GM21381 (cell line): ENCODE data around the gene NDUFS5.
"Not testable (repeated sequence)": the region's sequence is repeated elsewhere in the genome, so short reads cannot be mapped to it uniquely, and the experiment has no call there.

Experiments used
- ATAC-seq: cut with Tn5 transposase; IDR thresholded peaks from one replicate; pipeline ENCODE4 v1.9.1; 2021; ENCODE audit warnings: mild to moderate bottlenecking, moderate library complexity; ENCODE audit not compliant: unreplicated experiment

Gene NDUFS5

GRCh38 chr1:39014956-39015355 is 11.2 kb upstream of the NDUFS5 start:
- not testable (repeated sequence) for ATAC-seq

DNA sequence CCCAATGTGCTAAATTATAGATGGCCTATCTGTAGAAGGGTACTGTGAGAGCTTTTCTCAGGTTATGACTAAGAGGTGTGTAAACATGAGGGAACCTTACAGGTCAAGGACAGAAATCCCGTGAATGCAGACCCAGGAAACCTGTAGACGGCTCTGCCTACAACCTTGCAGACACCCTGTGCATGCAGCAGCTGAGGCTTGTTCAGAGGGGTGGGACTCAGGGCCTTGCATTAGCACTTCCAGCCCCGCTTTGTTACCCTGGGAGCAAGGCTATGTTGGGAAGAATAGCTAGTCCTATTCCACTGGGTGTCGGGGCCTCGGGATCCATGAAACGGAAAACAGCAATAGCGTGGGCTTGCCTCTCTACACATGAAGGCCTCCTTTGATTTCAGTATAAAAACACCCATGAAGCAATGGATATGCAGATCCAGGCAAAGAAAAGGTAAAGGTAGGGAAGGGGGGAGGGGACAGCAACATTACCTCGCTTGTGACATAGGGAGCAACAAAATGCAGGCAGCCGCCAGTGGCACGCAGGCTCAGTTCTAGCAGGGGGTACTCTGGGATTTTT is 9.5 kb upstream of the NDUFS5 start:
- no peak for ATAC-seq

DNA sequence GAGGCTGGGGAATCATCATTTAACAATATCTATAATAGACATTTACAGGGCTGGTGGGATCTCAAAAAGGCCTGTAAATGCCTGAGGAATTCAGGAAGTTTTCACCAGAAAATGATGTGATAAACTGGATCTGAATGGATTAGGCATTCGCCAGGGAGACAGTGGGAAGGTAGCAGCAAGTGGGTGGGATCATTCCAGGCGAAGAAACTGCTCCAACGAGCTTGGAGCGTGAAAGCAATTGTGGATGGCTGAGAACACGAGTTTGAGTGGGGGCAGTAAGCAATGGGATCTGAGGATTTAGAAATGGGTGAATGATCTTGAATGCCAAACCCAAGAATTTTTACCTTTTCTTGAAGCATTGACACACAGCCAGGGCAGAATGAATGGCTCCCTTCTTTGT is 8.9 kb upstream of the NDUFS5 start:
- ATAC-seq, result no peak

DNA sequence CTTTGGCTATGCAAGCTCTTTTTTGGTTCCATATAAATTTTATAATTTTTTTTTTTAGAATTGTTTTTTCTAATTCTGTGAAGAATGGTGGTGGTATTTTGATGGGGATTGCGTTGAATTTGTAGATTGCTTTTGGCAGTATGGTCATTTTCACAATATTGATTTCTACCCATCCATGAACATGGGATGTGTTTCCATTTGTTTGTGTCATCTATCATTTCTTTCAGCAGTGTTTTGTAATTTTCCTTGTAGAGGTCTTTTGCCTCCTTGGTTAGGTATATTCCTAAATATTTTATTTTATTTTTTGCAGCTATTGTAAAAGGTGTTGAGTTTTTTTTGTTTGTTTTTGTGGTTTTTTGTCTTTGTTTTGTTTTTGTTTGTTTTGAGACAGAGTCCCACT is 5.7 kb upstream of the NDUFS5 start:
- ATAC-seq, result not testable (repeated sequence)

DNA sequence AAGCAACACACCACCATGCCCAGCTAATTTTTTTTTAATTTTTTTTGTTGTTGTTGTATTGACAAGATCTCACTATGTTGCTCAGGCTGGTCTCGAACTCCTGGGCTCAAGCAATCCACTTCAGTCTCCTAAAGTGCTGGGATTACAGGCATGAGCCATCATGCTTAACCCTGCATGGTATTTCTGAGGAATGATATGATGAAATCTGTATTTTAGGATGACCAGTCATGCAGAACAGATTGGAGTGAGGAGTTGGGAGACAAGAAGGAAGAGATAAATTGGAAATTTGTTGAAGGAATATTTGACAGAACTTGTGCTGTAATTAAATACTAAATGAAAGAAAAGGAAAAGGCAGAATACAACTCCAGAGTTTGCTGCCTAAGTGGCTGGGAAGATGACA is 4.7 kb upstream of the NDUFS5 start:
- no peak for ATAC-seq

DNA sequence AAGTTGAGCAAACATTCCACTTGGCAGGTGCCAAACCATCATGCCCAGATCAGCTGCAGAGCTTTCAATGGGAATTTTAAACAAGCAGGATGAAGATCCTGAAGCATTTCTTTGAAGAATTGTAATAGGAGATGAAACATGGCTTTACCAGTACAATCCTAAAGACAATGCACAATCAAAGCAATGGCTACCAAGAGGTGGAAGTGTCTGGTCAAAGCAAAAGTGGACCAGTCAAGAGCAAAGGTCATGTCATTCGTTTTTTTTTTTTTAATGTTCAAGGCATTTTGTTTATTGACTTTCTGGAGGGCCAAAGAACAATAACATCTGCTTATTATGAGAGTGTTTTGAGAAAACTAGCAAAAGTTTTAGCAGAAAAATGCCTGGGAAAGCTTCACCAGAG is 3.0 kb upstream of the NDUFS5 start:
- no peak for ATAC-seq

DNA sequence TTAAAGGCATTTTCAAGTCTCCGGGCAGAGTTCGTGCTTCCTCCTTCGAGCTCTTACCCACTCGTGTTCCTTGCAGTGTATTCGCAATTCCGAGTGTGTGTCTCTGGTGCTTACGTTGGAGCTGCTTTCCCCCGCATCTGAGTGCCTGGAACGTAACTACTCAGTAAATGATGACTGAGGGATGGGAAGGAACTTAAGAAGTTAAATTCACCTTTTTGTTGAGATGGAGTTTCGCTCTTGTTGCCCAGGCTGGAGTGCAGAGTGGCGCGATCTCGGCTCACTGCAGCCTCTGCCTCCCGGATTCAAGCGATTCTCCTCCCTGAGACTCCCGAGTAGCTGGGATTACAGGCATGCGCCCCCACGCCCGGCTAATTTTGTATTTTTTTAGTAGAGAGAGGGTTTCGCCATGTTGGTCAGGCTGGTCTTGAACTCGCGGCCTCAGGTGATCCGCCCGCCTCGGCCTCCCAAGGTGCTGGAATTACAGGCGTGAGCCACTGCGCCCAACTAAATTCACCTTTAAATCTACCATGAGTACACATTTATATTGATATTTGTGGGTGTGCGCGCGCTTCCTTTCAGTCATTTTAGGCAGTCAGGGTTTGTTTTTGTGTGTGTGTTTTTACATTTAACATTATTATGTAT is 837 bp downstream of the NDUFS5 start:
- no peak for ATAC-seq

- ATAC-seq, result no peak
These were observed 8.0 kb downstream of the NDUFS5 start for GRCh38 chr1:39034114-39034654.

DNA sequence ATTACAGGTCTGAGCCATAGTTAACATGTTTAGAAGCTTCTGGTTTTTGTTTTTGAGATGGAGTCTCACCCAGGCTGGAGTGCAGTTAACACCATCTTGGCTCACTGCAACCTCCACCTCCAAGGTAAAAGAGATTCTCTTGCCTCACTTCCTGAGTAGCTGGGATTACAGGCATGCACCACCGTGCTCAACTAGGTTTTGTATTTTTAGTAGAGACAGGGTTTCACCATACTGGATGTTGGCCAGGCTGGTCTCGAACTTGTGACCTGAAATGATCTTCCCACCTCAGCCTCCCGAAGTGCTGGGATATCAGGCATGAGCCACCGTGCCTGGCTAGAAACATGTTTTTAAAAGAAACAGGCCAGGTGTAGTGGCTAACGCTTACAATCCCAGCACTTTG is 10.5 kb downstream of the NDUFS5 start:
- no peak for ATAC-seq

- no peak for ATAC-seq
These were observed 17.4 kb downstream of the NDUFS5 start for GRCh38 chr1:39043513-39043912.

DNA sequence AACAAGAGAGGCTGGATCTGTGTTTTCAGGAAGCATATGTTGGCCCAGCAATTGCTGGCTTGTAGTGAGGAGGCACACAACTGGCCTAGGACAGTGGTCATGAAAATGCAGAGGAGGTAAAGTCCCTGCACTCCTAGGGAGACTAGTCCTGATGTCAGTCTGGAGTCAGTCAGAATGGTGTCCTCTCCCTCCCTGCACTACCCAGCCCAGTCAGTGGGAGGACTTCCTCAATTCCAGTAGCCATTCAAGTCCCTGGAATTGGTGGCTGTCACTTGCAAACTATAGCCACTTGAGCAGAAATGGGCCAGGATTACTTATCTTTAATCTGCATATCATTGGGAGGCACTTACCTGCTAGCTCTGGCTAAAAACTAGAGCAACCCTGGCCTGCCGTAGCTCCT is 18.6 kb downstream of the NDUFS5 start:
- ATAC-seq, result no peak

DNA sequence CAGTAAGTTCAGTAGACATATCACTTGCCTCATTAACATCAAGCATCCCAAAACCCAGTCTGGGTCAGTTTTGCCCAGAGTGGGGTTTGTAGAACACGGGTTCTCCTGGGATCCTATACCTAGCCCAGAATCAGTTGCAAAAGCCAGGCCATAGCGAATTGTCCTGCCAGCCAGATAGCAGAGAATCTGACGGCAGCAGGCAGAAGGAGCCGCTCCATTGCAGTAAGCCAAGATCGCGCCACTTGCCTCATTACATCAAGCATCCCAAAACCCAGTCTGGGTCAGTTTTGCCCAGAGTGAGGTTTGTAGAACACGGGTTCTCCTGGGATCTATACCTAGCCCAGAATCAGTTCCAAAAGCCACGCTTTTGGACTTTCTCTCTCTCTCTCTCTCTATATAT is 19.1 kb downstream of the NDUFS5 start:
- ATAC-seq, result no peak

DNA sequence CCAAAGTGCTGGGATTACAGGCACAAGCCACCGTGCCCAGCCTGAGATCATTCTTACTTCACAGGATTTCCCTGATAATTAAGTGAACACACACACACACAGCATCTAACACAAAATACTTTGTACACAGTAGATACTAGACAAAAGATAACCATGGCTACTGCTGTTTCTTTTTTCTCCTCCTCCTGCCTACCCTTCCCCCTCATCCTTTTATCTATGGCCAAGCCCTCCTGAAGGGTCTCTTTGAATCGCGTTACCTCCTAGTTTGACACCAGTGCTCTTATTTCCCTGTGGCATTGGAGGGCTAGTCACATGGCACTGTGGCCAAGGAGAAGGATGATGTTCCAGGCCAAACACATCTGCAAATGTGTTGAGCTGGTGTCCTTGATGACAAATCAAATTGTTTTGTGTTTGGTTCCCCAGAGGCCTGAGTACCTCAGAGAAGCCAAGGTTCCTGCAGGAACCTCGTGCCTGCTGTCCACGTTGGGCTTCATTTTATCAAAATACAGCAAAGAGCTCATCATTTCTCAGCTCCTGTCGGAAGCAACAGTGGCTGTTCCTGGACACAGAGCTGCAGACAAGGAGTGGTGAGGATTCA is 20.6 kb downstream of the NDUFS5 start:
- ATAC-seq, result no peak

DNA sequence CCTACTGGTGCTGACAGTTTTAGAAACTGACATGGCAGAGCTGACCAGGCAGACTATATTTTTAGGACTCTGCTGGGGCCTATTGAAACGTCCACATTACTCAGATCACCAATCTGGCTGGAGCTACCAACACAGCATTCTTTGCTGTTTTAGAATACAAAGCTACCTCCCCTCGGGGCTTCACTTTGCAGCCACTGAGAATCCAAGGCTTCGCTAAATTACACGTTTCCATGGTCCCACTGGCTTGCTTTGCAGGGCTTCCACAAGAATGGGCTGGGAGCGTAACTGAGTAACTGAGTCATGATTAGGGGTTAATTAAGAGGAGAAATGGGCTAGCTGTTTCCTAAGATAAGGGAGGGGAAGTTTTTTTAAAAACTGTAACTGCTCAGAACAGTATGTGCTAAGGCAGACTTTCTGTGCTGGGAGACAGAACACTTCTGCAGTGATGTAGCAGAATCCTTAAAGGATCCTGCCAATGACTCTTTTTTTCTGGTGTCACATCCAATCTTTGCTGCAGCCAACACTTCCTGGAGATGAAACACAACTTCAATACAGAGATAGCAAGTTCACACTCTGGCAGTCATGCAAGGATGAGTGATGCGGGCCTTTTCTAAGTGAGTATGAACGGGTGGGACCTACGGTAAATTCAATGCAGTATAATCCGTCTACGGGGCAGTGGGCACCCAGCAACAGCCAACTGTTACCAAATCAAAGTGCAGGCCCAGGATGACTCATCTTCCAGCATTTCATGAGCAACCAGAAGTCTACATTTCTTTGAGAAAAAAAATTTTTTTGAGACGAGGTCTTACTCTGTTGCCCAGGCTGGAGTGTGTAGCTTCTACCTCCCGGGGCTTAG is 21.5 kb downstream of the NDUFS5 start:
- no peak for ATAC-seq

GRCh38 chr1:39048745-39049370 is 22.7 kb downstream of the NDUFS5 start:
- no peak for ATAC-seq

- ATAC-seq, result no peak
These were observed 23.9 kb downstream of the NDUFS5 start for GRCh38 chr1:39050001-39050400.

DNA sequence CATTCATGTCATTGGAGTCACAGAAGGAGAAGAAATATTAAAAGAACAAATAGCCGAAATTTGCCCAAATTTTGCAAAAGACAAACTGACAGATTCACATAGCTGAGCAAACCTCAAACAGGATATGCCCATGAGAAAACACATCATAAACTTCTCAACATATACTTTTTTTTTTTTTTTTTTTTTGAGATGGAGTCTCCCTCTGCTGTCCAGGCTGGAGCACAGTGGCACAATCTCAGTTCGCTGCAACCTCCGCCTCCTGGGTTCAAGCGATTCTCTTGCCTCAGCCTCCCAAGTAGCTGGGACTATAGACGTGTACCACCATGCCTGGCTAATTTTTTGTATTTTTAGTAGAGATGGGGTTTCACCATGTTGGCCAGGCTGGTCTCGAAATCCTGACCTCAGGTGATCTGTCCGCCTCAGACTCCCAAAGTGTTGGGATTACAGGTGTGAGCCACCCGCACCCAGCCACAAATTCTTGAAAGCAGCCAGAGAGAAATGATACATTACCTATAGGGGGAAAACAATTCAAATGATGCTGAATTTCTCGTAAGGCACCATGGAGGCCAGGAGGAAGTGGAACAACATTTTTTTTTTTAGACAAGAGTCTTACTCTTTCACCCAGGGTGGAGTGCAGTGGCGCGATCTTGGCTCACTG is 25.2 kb downstream of the NDUFS5 start:
- ATAC-seq, result not testable (repeated sequence)

GRCh38 chr1:39051956-39052355 is 25.8 kb downstream of the NDUFS5 start:
- ATAC-seq, result no peak

DNA sequence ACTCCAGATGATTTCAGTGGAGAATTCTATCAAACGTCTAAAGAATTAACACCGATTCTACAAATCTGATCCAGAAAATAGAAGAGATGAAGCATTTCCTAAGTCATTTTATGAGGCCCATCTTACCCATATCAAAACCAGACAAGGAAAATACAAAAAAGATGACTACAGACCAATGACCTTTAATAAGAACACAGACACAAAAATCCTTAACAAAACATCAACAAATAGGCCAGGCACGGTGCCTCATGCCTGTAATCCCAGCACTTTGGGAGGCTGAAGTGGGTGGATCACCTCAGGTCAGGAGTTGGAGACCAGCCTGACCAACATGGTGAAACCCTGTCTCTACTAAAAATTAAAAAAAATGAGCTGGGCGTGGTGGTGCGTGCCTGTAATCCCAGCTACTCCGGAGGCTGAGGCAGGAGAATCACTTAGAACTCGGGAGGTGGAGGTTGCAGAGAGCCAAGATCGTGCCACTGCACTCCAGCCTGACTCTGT is 29.1 kb downstream of the NDUFS5 start:
- not testable (repeated sequence) for ATAC-seq

- not testable (repeated sequence) for ATAC-seq
These were observed 35.4 kb downstream of the NDUFS5 start for GRCh38 chr1:39061516-39061915.
